Hypothalamus (tissue), 51 donors: ENCODE results near the gene TNRC6B.

Experiments
- DNase-seq, 51 donors: peaks; one replicate each; lab custom pipeline; 2025; lab: John Stamatoyannopoulos, UW

Gene TNRC6B

DNA sequence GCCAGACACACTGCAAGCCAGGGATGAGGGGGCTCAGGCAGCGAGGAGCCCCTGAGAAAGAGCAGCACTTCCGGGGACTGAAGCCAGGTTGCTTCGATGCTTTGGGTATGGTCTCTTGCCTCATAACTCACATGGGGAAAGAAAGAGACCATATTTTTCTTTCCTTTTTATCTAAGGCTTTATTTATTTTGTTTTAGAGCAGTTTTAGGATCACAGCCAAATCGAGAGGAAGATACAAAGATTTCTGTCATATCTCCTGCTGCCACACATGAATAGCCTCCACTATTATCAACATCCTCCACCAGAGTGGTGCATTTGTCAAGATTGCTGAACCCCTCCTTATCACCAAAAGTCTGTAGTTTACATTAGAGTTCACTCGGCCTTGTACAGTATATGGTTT is 144.3 kb downstream of the TNRC6B start:
- DNase-seq = no peak

DNA sequence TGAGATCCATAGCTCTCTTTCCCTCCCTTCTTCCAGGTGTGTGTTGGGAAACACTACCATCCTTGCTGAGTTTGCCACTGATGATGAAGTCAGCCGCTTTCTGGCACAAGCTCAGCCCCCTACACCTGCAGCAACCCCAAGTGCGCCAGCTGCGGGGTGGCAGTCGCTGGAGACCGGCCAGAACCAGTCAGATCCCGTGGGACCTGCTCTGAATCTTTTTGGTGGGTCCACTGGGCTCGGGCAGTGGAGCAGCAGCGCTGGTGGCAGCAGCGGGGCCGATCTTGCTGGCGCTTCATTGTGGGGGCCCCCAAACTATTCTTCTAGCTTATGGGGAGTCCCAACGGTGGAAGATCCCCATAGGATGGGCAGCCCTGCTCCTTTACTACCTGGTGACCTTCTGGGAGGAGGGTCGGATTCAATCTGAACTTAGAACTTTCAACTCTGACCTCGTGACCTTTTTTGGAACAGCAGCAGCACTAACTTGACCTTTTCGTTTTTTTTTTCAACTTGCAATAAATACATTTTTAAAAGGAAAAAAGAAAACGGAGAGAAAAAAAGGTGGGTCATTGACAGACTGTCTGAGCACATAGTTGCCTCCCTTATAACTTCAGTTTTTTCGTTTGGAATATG is 145.2 kb downstream of the TNRC6B start:
- DNase-seq = no peak

DNA sequence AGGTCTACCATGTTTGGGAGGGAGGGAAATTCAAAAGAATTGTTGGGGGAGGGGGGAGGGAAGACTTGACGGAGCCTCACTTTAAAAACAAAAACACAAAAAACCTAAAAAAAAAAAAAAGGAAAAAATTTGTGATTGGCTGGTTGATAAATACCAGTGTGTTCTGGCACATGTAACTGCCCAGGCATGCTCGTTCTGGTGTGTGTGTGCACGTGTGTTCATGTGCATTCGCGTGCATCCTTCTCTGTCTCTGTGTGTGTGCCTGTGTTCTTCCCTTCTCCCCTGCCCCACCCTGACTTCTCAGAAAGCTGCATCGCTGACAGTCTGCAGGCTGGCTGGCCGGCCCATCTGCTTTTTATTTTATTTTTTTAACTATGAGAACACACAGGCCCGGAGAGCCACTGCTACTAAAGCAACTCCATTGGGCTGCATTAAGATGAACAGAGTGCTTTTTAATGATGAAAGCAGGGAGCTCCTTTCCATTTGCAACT is 146.0 kb downstream of the TNRC6B start:
- DNase-seq = no peak

DNA sequence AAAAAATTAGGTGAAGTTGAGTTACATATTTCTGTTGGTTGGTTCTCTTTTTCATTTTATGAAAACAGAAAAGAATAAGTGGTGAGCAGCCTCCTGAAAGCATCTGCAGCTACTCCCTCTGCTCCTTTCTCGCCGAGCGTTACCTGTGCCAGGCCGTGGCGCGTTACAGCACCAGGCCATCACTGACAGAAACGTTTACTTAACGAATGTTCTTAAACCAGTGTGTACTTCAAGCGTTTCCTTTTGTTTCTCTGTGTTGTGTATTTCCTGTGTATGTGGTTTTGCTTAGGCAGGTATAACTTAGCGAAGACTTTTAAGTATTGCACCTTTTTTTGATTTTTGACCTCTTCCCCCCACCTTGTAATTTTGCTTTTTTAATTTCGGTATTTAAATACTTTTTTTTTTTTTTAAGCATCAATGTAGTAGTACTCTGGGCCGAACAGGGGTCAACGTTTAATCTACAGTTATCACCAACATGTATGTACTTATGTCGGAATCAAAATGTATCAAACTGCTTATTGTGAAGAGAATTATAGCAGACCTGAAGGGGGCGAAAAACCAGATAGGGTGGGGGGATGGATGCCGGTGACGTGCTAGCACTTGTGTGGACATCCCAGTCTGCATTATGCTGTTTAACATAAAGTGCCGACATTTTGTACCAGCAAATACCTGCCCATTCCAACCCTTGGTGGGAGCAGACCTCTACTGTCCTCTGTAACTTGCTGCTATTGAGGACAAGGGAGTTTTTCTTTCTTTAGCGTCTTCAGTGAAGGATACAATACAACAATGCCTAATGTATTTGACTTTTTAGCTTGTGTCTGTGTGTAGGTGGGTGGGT is 147.0 kb downstream of the TNRC6B start:
- DNase-seq = no peak

DNA sequence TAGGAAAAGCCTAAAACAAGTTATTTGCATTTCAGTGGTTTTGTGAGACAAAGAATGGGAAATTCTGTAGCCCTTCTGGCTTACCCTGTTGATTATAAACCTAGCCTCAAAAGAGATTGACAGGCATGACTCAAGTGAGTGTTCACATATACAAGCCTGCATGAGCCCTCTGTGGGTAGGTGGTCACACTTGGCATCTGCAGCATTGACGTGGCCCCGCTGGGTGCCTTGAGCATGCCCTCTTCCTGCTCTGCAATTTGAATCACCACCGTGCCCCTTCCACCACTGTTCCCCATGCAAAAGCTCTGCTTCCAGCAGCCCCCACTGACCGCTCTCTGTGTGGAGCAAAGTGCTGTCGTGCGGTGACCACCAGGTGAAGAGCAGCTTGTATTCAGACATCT is 147.6 kb downstream of the TNRC6B start:
- DNase-seq = no peak

DNA sequence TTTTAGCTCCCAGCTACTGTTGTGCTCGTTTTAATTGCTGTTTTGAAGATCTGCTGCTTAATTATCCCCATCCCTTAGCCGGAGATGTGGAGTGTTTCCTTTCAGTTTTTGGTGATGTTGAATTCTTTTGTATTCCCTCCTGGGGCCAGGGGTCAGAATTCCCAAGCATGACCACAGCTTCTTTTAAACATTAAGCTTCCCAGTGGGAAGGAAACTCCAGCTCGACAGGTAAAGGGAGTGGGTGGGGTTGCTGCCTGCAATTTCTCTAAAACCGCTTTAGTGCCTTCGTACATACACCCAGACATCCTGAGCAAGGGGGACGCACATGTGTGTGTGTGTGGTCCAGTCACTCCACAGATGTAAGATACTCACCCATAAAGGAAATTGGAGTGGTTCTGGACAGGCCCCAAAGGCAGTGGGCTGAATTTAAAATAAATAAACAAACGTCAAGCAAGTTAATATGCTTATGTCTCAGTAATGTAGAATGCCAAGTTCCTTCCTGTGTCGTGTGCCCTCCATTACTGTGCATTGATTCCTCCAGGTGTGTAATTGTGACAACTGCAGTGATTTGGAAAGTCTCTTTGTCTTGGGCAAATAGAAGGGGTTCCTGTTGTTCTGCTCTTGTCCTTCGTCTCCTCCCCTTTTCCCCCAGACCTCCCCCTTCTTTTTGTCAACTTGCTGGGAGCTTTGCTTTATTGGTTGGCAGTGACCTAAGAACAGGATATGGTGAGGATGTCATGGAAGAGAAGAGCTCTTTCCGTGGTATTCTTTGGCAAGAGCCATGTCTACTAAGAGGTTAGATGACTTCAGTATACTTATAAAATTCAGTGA is 149.4 kb downstream of the TNRC6B start:
- no peak for DNase-seq

DNA sequence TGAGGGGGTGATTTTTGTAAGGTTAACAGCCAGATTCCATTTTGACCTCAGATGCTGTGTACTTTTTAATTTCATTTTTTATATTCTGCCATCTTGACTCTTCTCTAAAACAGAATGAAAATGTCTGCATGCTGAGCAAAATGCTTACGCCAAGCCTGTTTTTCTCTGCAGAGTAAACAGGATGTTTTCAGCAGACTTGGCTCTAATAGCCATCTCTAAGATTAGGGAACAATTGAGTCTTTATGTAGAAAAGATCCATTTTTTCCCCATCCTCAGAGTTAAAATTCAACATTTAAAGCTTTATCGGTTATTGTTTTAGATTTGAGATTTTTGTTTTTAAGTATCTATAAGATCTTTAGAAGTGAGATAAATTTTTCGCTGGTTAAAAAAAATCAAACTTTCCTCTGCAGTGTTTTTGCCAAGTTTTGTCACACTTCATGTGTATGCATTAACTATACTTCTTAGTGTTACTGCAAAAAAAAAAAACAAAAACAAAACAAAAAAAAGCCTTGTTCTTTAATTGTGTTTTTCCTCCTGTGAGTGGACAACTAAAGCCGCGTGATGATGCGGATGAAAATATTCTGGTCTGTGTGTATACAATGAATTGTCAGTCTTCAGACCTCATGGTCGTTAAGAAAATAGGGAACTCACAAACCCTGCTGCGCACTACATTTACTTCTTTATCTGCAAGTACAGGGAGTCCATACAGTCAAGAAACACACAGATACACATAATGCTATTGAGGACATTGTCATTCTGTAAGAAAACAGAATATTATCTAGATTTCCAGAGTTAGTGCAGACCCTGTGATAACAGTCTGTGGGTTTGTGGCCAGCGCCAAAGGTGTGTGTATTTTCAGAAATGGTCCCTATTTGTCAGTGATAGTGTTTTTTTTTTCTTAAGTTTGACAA is 151.1 kb downstream of the TNRC6B start:
- DNase-seq = peak in 3 of 51 donors; percentile 5 to 14 (median 12)

DNA sequence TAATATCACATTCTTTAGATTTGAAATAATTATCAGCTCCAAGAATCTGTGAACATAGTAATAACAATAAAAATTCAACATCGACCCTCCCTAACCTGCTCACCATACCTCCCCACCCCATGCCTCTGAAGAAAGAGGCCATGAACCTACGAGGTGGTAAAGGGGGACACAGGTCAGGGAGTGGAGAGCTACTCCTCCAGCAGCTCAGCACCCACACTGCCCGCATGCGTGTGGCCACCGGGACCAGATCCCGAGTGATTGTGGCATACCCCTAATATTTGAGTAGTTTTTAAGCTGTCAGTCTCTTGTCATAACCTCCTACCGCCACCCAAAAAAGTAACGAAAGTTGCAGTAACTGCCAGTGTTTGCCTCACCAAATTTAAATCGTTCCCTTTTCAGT is 151.7 kb downstream of the TNRC6B start:
- DNase-seq = no peak

DNA sequence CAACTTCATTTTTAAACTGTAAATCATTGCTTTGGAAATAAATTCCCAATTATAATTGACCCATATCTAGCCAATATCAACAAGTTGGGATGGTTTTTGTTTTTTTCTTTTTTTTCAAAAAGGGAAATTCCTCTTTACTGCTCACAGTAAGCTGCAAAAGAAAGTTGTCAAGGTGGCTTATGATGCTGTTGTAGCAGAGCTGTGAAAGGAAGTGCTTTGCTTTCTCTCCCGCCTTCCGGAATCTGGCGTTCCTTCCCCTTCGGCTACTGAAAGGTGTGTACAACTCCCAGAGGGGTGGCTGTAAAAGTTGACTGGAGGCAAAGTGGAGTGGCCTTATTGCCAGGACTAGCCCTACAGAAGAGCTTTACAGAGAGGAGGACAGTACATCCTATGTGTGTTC is 152.4 kb downstream of the TNRC6B start:
- no peak for DNase-seq

DNA sequence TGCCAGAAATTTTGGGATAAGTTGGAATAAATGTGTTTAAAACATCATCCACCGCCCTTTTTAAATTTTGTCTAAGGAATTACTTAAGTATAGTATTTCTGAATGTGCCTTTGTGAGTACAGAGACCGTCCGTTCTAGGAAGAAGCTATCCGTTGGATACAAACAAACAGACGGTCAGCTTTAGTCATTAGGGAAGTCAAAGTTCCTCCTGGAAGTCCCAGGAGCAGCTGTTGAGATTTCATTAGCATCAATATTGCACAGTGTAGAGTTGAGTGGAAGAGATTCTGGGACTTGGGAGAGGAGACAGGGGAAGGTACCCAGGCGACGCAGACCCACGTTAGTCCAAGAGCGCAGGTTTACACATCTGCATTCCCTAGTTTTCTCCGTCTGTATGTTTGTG is 152.9 kb downstream of the TNRC6B start:
- no peak for DNase-seq

DNA sequence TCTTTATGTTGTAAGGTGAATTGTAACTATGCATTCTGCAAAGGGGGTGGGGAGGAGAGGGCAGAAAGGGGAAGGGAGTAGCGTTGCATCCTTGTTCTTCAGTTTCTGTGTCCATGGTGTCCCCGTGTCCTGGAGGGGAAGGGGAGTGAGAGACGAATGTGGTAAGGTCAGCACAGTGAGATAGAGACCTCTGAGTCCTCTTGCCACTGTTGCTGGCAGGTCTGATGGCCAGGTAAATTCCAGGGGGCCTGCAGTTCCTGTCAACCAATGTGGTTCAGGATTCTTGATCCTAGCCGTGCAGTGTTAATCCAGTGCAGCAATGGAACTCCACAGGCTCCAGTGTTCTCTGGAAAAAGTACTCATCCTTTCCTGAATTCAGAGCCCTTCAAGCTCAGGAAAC is 154.0 kb downstream of the TNRC6B start:
- no peak for DNase-seq

DNA sequence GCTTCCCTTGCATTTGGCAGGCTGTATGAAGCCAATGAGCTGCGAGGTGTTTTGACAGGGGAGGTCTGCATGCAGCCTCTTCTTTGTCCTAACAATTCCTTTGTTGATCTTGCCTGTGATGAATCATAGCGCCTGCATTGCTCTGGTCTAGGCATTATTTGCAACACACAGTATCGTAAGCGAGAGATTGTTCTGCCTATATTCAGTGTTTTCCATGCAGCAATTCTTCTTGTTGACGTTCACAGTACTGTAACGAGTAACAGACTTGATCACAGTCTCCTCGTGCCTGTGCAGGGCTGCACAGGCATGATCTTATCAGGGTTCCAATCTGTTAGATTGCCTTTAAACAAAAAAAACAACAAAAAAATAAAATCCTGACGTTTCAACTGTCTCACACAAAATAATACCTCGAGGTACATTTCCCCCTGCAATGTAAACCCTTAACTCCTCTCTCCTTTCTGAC is 154.6 kb downstream of the TNRC6B start:
- DNase-seq = no peak

DNA sequence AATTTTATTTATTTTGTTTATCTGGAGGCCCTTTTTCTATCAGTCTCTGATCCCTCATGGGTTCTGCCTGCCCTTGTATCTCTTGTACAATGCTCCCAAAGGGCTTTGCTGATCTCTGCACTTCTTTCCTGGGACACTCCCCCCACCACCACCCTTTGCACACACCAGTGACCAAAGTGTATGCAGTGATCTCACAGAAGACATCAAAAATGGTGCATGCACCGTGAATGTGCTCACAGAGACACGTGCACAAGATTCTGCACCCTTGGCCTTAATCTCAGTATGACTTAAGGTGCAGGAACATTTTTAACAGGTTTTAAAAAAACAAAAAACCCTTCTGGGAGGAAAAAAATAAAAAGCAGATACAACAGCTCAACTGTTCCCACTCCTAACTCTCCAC is 156.3 kb downstream of the TNRC6B start:
- DNase-seq = no peak

DNA sequence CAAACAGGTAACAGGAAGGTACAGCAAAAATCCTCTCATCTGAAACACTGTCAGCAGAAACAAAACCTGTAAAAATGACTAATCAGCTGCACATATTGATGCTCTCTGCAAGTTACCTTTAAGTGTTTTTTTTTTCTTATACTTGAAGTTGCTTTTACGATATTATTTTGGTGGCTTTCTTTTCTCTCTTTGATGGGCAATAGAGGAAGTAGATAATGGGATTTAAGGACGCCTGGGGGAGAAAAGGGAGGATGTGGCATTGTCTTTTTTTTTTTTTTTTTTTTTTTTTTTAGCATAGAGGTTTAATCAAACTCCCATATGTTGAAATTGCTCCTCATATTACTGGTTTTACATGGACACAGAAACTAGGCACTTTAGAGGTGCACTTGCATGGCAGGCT is 157.2 kb downstream of the TNRC6B start:
- DNase-seq = no peak

DNA sequence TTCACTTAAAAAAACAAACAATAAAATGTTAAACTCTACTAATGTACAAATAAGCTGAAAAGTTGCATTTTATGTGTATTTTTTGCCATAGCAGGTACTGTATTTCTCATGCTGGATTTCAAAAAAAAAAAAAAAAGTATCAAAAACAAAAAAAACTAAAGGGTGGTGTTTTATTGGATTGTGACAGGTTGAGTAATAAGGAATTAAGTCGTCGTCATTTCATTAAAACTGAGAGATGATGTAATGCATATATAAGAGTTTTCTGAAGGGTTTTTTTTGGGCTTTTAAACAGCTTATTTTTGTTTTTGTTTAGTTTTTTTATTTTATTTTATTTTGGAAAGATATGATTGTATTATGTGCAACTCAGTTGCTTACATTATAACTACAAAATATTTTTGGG is 157.6 kb downstream of the TNRC6B start:
- no peak for DNase-seq

DNA sequence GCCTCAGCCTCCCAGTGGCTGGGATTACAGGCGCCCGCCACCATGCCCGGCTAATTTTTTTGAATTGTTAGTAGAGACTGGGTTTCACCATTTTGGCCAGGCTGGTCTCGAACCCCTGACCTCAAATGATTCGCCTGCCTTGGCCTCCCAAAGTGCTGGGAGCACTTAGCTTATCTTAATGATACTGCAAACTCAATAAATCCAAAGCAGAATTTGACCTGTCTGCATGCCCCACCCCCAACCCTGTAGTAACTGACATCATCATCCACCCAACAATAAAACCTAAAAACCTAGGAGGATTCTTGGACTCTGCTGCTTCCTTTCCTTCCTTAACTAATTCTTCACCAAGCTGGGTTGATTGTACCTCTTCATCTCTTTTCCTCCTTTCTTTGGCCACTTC is 162.3 kb downstream of the TNRC6B start:
- no peak for DNase-seq

DNA sequence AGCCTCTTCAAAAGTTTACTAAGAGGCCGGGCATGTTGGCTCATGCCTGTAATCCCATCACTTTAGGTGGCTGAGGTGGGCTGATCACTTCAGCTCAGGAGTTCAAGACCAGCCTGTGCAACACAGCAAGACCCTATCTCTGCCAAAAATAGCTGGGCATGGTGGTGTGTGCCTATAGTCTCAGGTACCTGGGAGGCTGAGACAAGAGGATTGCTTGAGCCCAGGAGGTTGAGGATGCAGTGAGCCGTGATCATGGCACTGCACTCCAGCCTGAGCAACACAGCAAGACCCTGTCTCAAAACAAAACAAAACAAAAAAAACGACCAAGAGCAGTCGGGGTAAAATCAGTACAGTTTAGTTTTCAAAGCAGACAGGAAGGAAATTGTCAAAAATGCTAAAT is 163.9 kb downstream of the TNRC6B start:
- no peak for DNase-seq

DNA sequence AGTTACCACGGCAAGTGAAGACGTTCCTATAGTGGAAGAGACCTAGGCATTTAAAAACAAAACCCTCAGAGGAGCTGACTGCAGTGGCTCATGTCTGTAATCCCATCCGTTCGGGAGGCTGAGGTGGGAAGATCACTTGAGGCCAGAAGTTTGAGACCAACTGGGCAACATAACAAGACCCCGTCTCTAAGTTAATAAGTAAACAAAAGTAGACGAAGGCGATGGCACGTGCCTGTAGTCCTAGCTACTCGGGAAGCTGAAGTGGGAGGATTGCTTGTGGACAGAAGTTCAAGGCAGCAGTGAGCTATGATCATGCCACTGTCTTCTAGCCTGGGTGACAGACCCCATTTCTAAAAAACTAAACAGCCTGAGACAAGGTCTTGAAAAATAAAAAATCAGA is 164.8 kb downstream of the TNRC6B start:
- DNase-seq = no peak

DNA sequence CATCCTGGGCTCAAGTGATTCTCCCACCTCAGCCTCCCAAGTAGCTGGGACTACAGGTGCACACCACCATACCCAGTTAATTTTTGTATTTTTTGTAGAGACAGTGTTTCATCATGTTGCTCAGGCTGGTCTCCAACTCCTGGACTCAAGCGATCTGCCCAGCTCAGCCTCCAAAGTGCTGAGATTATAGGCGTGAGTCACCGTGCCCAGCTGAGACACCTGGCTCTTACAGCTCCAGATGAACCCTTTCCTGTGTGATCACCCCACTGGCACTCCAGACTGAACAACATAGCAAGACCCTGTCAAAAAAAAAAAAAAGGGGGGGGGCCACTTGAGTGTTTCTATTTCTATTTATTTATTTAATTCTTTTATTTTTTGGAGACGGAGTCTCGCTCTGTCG is 167.5 kb downstream of the TNRC6B start:
- DNase-seq = no peak

DNA sequence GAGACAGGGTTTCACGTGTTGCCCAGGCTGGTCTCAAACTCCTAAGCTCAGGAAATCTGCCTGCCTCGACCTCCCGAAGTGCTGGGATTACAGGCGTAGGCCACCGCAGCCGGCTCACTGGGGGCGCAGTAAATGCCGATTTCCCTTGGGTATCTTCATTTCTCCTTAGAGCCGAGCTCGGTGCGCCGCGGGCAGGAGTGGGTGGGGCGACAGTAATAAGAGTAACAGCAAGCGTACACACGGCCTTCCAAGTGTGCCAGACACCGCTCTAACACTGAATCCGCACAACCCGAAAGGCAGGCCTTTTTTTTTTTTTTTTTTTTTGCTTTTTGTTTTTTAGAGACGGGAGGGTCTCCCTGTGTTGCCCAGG is 168.1 kb downstream of the TNRC6B start:
- DNase-seq = peak in 2 of 51 donors; percentile 39 to 42
